HepG2 (cell line): Measurements from ENCODE around the gene CD4. TPM values are rescaled to one million over a fixed set of nuclear protein-coding genes. Genes with fewer than 3 reads are reported as not detected.
A peak's percentile ranks its signal among the peaks of the same experiment; 100 is the strongest.

ENCODE experiments used
- ASH2L ChIP-seq: fragments of 300-600, 200-600 bp; sonication (generic); IDR thresholded peaks from 2 replicates; pipeline ENCODE4 v1.7.0; 2017; ENCODE audit warnings: low read depth, mild to moderate bottlenecking, moderate library complexity, mixed read lengths, low read length; ENCODE audit not compliant: insufficient read length
- BRD4 ChIP-seq: sonication (generic); formaldehyde crosslinking; IDR thresholded peaks from 2 replicates; pipeline ENCODE4 v1.4.0; 2020; ENCODE audit warnings: missing genetic modification reagents
- CENPBD1 ChIP-seq: sonication (generic); formaldehyde crosslinking; IDR thresholded peaks from 2 replicates; pipeline ENCODE4 v1.8.0; 2022; ENCODE audit warnings: missing genetic modification reagents, low read depth, mild to moderate bottlenecking, borderline replicate concordance
- DMTF1 ChIP-seq: sonication (generic); formaldehyde crosslinking; IDR thresholded peaks from 2 replicates; pipeline ENCODE4 v1.4.0; 2020; ENCODE audit warnings: mild to moderate bottlenecking, missing genetic modification reagents
- DR1 ChIP-seq: sonication (generic); formaldehyde crosslinking; IDR thresholded peaks from 2 replicates; pipeline ENCODE4 v1.8.0; 2021; ENCODE audit warnings: mild to moderate bottlenecking, missing genetic modification reagents, inconsistent platforms
- FLYWCH1 ChIP-seq: sonication (generic); formaldehyde crosslinking; IDR thresholded peaks from 2 replicates; pipeline ENCODE4 v1.8.1; 2023; ENCODE audit warnings: mild to moderate bottlenecking, missing genetic modification reagents
- FOXM1 ChIP-seq: sonication (generic); formaldehyde crosslinking; IDR thresholded peaks from 2 replicates; pipeline ENCODE4 v1.5.0; 2020; ENCODE audit warnings: missing genetic modification reagents
- HNF4G ChIP-seq, 2 experiments: sonication (generic) in 1 of 2; formaldehyde crosslinking in 1 of 2; IDR thresholded peaks; 2 replicates each; pipeline versions ENCODE4 v1.4.0 to v1.6.1; 2011 to 2020; ENCODE audit warnings: borderline replicate concordance in 2 of 2, low read depth in 2 of 2, mild to moderate bottlenecking in 2 of 2, low read length in 1 of 2, missing genetic modification reagents in 1 of 2, moderate library complexity in 1 of 2
- NFIC ChIP-seq: IDR thresholded peaks from 2 replicates; pipeline ENCODE4 v1.6.1; 2012; ENCODE audit warnings: mild to moderate bottlenecking, low read length, inconsistent platforms
- SPEN ChIP-seq: sonication (generic); formaldehyde crosslinking; IDR thresholded peaks from 2 replicates; pipeline ENCODE4 v1.5.1; 2020; ENCODE audit warnings: low read depth, mild to moderate bottlenecking, missing genetic modification reagents
- ZBTB7B ChIP-seq: sonication (generic); formaldehyde crosslinking; IDR thresholded peaks from 2 replicates; pipeline ENCODE4 v1.4.0; 2020; ENCODE audit warnings: missing genetic modification reagents
- ZFP36L2 ChIP-seq: sonication (generic); formaldehyde crosslinking; IDR thresholded peaks from 2 replicates; pipeline ENCODE4 v1.4.0; 2020; ENCODE audit warnings: missing genetic modification reagents
- ZNF512 ChIP-seq: sonication (generic); formaldehyde crosslinking; IDR thresholded peaks from 2 replicates; pipeline ENCODE4 v1.4.0; 2020; ENCODE audit warnings: mild to moderate bottlenecking, missing genetic modification reagents
- ZNF609 ChIP-seq: sonication (generic); formaldehyde crosslinking; IDR thresholded peaks from 2 replicates; pipeline ENCODE4 v1.4.0; 2020; ENCODE audit warnings: mild to moderate bottlenecking, missing genetic modification reagents, borderline replicate concordance
- ZNF615 ChIP-seq: sonication (generic); formaldehyde crosslinking; IDR thresholded peaks from 2 replicates; pipeline ENCODE4 v1.5.0; 2020; ENCODE audit warnings: mild to moderate bottlenecking, missing genetic modification reagents, borderline replicate concordance
- ZNF761 ChIP-seq: sonication (generic); formaldehyde crosslinking; conservative IDR thresholded peaks from 2 replicates; pipeline ENCODE4 v1.4.0; 2020; ENCODE audit warnings: mild to moderate bottlenecking, missing genetic modification reagents
- ZNF776 ChIP-seq: sonication (generic); formaldehyde crosslinking; IDR thresholded peaks from 2 replicates; pipeline ENCODE4 v1.4.0; 2020; ENCODE audit warnings: mild to moderate bottlenecking, missing genetic modification reagents
- ZSCAN25 ChIP-seq: sonication (generic); formaldehyde crosslinking; IDR thresholded peaks from 2 replicates; pipeline ENCODE4 v1.8.0; 2022; ENCODE audit warnings: mild to moderate bottlenecking, missing genetic modification reagents
- polyA plus RNA-seq, 8 experiments: library from polyadenylated mRNA; depleted of rRNA in 3 of 8; stranded (reverse) in 7 of 8; unstranded in 1 of 8; fragments of >200 nt; fragmentation: Illumina TruSeq in 4 of 8; extraction: Trizol in 4 of 8; gene quantifications; 2 replicates each; pipeline versions ENCODE4 v1.2.1 to v1.2.3, GENCODE V29; 2011 to 2016; ENCODE audit warnings: low read depth in 4 of 8, missing spikeins in 1 of 8, mixed read lengths in 1 of 8; ENCODE audit not compliant: insufficient read depth in 1 of 8
- total RNA-seq, 5 experiments: library from RNA; depleted of rRNA; stranded (reverse); fragments of >200 nt; fragmentation: Illumina TruSeq; extraction: Trizol; gene quantifications; 2 replicates each; pipeline ENCODE4 v1.2.3, GENCODE V29; 2016; ENCODE audit warnings: low read depth in 1 of 5

The CD4 gene
- total and polyA plus RNA-seq, 2 of the 13 experiments (the other 11 are each of a cell fraction or from before 2014, with no cell fraction given) = 0.07 to 0.95 TPM

- no peak; the same call in 1 of the 2 replicates for TF ChIP-seq ZBTB7B (CRISPR knock-in tag)
- peak; percentile 64; the same call in 1 of the 2 replicates for TF ChIP-seq ZNF776 (CRISPR knock-in tag)
- no peak; the same call in none of the 2 replicates for TF ChIP-seq ZNF609 (CRISPR knock-in tag)
- TF ChIP-seq DR1 (CRISPR knock-in tag) = no peak
- peak; percentile 64; the same call in 1 of the 2 replicates for TF ChIP-seq SPEN (CRISPR knock-in tag)
- no peak for TF ChIP-seq NFIC
- TF ChIP-seq FLYWCH1 (CRISPR knock-in tag) = no peak
- peak; percentile 84 for TF ChIP-seq ZNF512
- TF ChIP-seq FOXM1 (CRISPR knock-in tag) = no peak
- TF ChIP-seq ZNF615 (CRISPR knock-in tag) = no peak
- 0 out of 2 replicates have a peak, but pooled peaks have one; percentile 11 for TF ChIP-seq HNF4G (IDR thresholded peaks at IDR 0.05; ENCODE audit: borderline replicate concordance, low read depth, low read length)
- peak; percentile 40; the same call in 1 of the 2 replicates for TF ChIP-seq HNF4G (CRISPR knock-in tag; IDR thresholded peaks at IDR 0.05; ENCODE audit: borderline replicate concordance, low read depth)
- TF ChIP-seq ZSCAN25 = peak; percentile 59; the same call in 1 of the 2 replicates
- no peak for TF ChIP-seq DMTF1 (CRISPR knock-in tag)
- TF ChIP-seq CENPBD1 (CRISPR knock-in tag) = no peak
- 0 out of 2 replicates have a peak, but pooled peaks have one; percentile 76 for TF ChIP-seq BRD4
- TF ChIP-seq ASH2L = peak; percentile 49
- no peak for TF ChIP-seq ZNF761 (CRISPR knock-in tag)
- no peak for TF ChIP-seq ZFP36L2 (CRISPR knock-in tag)
These were observed 10.5 kb upstream of the CD4 start (continued) for GRCh38 chr12:6778574-6779550.
